ENCODE results near the gene CNDP2. TPM values are rescaled to one million over a fixed set of nuclear protein-coding genes. Genes with fewer than 3 reads are reported as not detected.
"Not testable (repeated sequence)": the region's sequence is repeated elsewhere in the genome, so short reads cannot be mapped to it uniquely, and the experiment has no call there.

The CNDP2 gene
- total RNA-seq, 1 donor from 2014 or later, result 71.0 TPM

- H3K4me3 ChIP-seq, result peak overlapping the region; percentile 44
Observed at GRCh38 chr18:74500372-74500771, 4.2 kb downstream of the CNDP2 start.

GRCh38 chr18:74500774-74501173 is 4.6 kb downstream of the CNDP2 start:
- peaks cover 52% of the 10 kb centered on the region for H3K36me3 ChIP-seq
- H3K9me3 ChIP-seq (replicated peaks); DNase-seq; H3K27me3 ChIP-seq (ENCODE audit: low read depth); H3K27ac ChIP-seq (replicated peaks); intact Hi-C loops (cut with micrococcal nuclease): not testable (repeated sequence)
- peaks cover 46% of the 10 kb centered on the region for H3K4me1 ChIP-seq
- peak overlapping the region; percentile 44 for H3K4me3 ChIP-seq

More at GRCh38 chr18:74500372-74500771, 4.2 kb downstream of the CNDP2 start:
- no peak for TF ChIP-seq CTCF (IDR thresholded peaks at IDR 0.05; ENCODE audit: borderline replicate concordance)
- Histone ChIP-seq H3K4me1 (peaks cover 50% of the 10 kb centered on the region), H3K9me3 (replicated peaks) (no peaks in the 10 kb centered on the region), H3K27ac (replicated peaks) (peak overlapping the region; percentile 75), H3K27me3 (ENCODE audit: low read depth) (no peaks in the 10 kb centered on the region), H3K36me3 (peaks cover 48% of the 10 kb centered on the region)
- intact Hi-C loops (cut with micrococcal nuclease), result no loop called here
- no peak for DNase-seq

- peak overlapping the region; percentile 44 for H3K4me3 ChIP-seq
Observed at GRCh38 chr18:74501386-74501785, 5.2 kb downstream of the CNDP2 start.

GRCh38 chr18:74503137-74503536 is 7.0 kb downstream of the CNDP2 start:
- Histone ChIP-seq H3K36me3 (peaks cover 76% of the 10 kb centered on the region), H3K27me3 (ENCODE audit: low read depth) (no peaks in the 10 kb centered on the region), H3K4me1 (peaks cover 43% of the 10 kb centered on the region), H3K27ac (replicated peaks) (no peak overlapping the region), H3K9me3 (replicated peaks) (no peaks in the 10 kb centered on the region), H3K4me3 (no peak overlapping the region)
- intact Hi-C loops (cut with micrococcal nuclease), result no loop called here
- no peak for TF ChIP-seq CTCF (IDR thresholded peaks at IDR 0.05; ENCODE audit: borderline replicate concordance)
- no peak for DNase-seq

More at GRCh38 chr18:74501386-74501785, 5.2 kb downstream of the CNDP2 start:
- Histone ChIP-seq H3K9me3 (replicated peaks) (no peaks in the 10 kb centered on the region), H3K4me1 (peaks cover 46% of the 10 kb centered on the region), H3K36me3 (peaks cover 58% of the 10 kb centered on the region), H3K27me3 (ENCODE audit: low read depth) (no peaks in the 10 kb centered on the region), H3K27ac (replicated peaks) (no peak overlapping the region)
- TF ChIP-seq CTCF (IDR thresholded peaks at IDR 0.05; ENCODE audit: borderline replicate concordance), result no peak
- intact Hi-C loops (cut with micrococcal nuclease), result no loop called here
- DNase-seq, result no peak

GRCh38 chr18:74505776-74506175 is 9.6 kb downstream of the CNDP2 start:
- Histone ChIP-seq H3K4me3 (no peak overlapping the region), H3K27me3 (ENCODE audit: low read depth) (no peaks in the 10 kb centered on the region), H3K9me3 (replicated peaks) (no peaks in the 10 kb centered on the region), H3K27ac (replicated peaks) (no peak overlapping the region), H3K36me3 (peaks cover 98% of the 10 kb centered on the region), H3K4me1 (peaks cover 27% of the 10 kb centered on the region)
- no peak for TF ChIP-seq CTCF (IDR thresholded peaks at IDR 0.05; ENCODE audit: borderline replicate concordance)
- DNase-seq, result no peak
- intact Hi-C loops (cut with micrococcal nuclease), result no loop called here

- Histone ChIP-seq H3K36me3 (peaks cover 98% of the 10 kb centered on the region), H3K27me3 (ENCODE audit: low read depth) (no peaks in the 10 kb centered on the region), H3K27ac (replicated peaks) (no peak overlapping the region), H3K4me3 (no peak overlapping the region), H3K9me3 (replicated peaks) (no peaks in the 10 kb centered on the region), H3K4me1 (peaks cover 26% of the 10 kb centered on the region)
- intact Hi-C loops (cut with micrococcal nuclease), result no loop called here
- no peak for TF ChIP-seq CTCF (IDR thresholded peaks at IDR 0.05; ENCODE audit: borderline replicate concordance)
- DNase-seq, result no peak
Observed at GRCh38 chr18:74506448-74507084, 10.4 kb downstream of the CNDP2 start.
